Eye (tissue), 1 donor: ENCODE measurements around the gene DMBT1.

ENCODE experiments used
- DNase-seq: peaks from one replicate; pipeline ENCODE4 v3.0.0-alpha.2; 2015

The DMBT1 gene

GRCh38 chr10:122649903-122650302, 89.3 kb downstream of the DMBT1 start:
- DNase-seq: no peak

- no peak for DNase-seq
Measured at GRCh38 chr10:122650331-122650730, 89.8 kb downstream of the DMBT1 start.

DNA sequence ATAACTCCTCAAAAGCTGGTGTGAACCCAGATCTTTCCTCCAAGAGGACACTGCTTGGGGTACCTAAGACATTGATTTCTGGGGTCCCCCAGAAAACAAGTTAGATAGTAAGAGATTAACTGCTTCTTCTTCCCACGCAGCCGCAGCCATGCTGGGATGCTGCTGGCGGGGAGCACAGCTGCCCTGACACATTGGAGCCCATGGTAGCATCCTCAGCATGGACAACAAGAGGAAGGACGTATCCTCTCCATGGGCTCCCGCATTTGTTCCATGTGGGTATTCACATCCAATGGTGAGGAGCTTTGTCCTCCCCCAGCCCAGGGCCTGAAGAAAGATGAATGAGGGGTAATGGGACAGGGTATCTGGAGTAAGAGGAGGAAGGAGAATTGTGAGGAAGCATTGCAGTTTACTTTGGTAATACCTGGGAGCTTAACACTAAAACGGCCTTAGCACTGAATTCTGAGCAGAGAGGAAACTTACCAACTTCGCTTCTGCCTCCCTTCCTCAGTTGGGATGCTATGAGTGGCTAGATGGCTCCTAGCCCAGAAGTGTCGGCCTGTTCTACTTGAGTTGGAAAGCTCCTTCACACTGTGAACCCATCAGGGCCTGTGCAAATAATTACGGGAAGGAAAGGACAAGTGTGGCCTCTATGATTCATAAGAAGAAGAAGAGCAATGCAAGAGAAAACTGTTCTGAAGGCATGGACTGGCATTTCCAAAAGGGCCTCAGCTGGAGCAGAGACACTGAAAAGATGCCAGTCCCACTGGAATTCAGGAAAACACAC, 95.2 kb downstream of the DMBT1 start:
- no peak for DNase-seq

DNA sequence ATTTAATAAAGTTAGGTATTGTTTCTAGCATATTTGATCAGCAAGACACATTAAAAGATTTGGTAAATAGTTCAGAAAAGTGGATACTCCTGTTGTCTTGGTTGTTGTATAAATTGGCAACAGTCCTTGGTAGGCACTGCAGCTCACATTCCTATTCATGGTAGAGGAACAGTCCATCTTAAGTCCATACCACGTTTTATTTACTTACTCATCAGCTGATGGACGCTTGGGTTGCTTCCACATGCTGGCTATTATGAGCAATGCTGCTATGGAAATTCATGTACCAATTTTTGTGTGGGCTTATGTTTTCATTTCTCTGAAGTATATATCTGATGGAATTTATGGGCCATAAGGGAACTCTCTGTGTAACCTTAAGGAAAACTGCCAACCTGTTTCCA, 95.8 kb downstream of the DMBT1 start:
- no peak for DNase-seq

- DNase-seq: no peak
Measured at GRCh38 chr10:122656741-122657140, 96.2 kb downstream of the DMBT1 start.

GRCh38 chr10:122657255-122657654, 96.7 kb downstream of the DMBT1 start:
- DNase-seq: no peak

GRCh38 chr10:122657729-122658128, 97.2 kb downstream of the DMBT1 start:
- DNase-seq: no peak

DNA sequence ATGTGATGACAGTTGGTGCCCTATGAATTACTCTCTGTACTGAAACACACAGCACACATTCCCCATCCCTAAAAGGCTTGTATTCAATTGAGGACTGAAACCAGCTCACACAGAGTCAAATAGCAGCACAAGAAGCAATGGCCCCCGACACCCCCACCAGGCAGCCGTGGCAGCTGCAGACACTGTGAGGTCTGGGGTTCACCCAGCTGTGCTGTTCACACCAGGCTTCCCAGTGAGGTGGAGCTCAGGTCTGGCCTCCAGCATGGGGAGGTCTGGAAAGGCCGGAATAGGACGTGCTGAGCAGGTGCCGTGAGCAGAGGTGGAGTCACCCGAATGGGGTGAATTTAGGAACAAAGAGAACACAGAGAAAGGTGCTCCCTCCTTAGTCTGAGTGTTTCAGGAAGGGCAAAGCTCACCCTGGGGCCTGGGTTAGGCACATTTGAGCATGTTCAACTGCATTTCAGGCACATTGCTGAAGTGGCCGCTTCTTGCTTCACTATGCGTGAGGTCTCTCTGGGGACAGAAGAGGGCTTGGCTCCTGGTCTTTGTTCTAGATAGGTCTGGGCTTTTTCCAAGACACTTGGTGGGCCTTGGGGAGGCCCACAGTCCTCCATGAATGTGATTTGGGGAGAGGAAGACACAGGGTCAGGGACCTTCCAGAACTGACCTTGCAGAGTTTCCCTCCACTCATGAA, 97.9 kb downstream of the DMBT1 start:
- DNase-seq: no peak

- DNase-seq: no peak
Measured at GRCh38 chr10:122659126-122659525, 98.6 kb downstream of the DMBT1 start.

DNA sequence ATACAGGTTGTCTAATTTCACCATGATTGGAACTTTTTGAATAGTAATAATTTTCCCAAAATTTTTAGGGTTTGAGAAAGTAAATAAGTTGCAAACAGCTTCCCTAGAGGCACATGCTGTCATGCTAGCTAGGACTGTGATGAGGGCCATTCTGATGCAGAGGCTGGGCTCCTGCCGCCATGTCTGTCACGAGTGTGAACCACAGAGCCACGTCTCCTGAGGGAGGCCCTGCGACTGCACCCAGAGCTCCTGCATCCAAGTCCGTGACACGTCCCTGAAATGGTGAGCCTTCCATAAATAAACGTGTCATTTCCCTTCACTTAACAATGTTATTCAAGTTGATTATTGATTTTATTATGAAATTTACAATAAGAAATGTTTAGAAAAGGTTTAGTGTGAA, 99.1 kb downstream of the DMBT1 start:
- no peak for DNase-seq

GRCh38 chr10:122660696-122661095, 100.1 kb downstream of the DMBT1 start:
- no peak for DNase-seq

DNA sequence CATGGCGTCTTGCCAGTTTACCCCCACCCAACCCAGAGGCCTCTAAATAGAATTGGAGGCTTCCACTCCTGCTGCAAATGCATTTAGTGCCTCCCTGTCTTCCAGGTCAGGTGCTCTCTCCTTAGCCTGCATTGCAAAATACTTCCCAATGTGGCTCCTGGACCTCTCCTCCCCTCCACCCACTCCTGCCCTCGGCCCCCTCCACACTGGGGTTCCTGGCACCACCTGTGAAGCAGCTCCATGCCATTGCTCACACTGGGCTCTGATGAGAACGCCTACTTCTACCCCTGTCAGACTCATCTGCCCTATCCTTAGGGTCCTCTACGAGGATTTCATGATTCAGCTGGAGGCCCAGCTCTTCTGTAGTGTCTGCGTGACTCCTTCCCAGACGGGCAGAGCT, 101.7 kb downstream of the DMBT1 start:
- DNase-seq: no peak

- no peak for DNase-seq
Measured at GRCh38 chr10:122663516-122664130, 103.1 kb downstream of the DMBT1 start.

GRCh38 chr10:122664501-122664900, 103.9 kb downstream of the DMBT1 start:
- no peak for DNase-seq

- no peak for DNase-seq
Measured at GRCh38 chr10:122665329-122665860, 104.8 kb downstream of the DMBT1 start.

DNA sequence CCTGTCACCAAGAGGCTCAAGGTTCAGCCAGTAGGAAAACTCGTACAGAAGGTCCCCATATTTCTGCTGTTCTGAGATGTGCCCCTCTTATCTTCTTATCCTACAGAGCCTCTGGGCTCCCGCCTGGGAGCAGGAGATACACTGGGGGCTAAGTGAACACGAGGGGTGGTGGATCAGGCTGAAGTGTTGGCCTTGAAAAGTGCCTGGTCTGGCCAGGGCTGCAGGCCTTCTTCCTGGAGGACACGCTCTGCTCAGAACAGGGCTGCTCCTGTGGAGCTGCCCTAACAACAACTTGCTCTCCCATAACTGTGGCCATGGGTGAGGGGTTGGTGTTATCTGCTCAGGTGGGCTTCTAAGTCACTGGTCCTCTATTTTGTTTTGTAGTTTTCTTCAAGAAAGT, 105.4 kb downstream of the DMBT1 start:
- DNase-seq: no peak

GRCh38 chr10:122669045-122669444, 108.5 kb downstream of the DMBT1 start:
- no peak for DNase-seq

DNA sequence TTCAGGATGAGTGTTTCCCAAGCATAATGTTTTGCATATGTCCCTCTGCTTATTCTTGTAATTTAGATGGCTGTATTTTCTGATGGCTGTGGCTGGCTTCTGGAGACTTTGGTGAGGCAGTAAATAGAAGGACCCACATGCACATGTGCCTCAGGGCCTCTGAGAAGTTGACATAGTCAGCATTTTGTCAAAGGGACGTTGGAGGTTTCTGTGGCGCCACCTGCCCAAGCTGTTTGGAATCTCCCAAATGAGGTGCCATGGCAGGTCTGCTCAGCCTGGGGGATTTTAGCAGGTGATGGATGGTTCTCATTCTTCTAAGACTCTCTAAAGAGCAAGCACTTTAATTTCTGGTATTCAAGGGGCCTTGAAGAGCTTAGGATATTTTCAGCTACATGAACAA, 109.3 kb downstream of the DMBT1 start:
- no peak for DNase-seq

DNA sequence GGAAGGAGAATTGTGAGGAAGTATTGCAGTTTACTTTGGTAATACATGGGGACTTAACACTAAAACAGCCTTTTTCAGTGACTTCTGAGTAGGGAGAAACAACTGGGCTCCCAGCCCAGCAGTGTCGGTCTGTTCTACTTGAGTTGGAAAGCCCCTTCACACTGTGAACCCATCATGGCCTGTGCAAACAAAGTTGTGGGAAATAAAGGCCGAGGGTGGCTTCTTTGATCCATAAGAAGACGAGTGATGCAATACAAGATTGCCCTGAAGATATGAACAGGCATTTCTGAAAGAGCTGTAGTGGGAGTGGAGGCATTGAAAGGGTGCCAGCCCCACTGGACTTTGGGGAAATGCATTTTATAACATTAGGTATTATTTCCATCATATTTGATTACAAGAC, 110.8 kb downstream of the DMBT1 start:
- DNase-seq: no peak

- DNase-seq: no peak
Measured at GRCh38 chr10:122672655-122673054, 112.1 kb downstream of the DMBT1 start.

DNA sequence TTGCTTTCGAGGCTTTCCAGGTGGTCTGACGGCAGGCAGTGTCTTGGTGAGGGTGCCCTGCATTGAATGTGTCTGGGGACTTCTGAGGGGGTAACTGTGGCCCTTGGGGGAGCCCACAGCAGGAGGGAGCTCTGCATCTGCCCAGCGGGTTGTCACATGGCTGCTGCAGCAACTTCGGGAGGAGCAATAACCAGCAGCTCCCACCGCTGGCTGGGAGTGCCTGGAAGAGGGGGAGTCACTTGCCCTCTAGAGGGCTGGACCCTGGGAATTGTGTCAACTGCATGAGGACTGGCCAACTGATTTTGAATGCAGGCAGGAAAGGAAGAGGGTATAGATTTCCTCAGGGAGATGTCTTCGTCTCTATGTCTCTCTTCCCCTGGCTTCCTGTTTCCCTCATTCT, 112.7 kb downstream of the DMBT1 start:
- DNase-seq: no peak

DNA sequence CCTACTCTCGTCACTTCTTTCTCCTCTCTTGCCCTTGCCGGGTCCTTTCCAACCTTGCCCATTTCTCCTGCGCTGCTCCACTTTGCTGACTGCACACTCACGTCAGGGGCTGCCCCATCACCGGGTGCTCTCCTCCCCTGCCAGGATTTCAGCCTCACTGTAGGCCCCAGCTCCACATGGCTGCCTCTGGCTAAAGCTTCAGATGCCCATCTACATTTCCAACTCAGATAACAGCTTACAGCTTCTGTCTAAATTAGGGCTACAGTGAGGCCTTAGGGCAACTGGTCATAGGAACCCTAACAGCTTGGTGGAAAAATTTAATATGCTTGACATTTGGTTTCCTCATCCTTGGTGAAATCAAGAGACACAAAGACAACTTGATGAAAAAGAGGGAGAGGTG, 113.2 kb downstream of the DMBT1 start:
- no peak for DNase-seq

- DNase-seq: no peak
Measured at GRCh38 chr10:122674781-122675180, 114.2 kb downstream of the DMBT1 start.

- DNase-seq: no peak
Measured at GRCh38 chr10:122675278-122675677, 114.7 kb downstream of the DMBT1 start.
